ENCODE data around the gene PLXNB2.

GRCh38 chr22:50257041-50257440, 50.4 kb downstream of the PLXNB2 start:
- TF ChIP-seq POLR2A (IDR thresholded peaks at IDR 0.05) (no peak), CTCF (IDR thresholded peaks at IDR 0.05) (no peak)

All from lower leg skin (tissue), 3 donors.